Esophagus squamous epithelium (tissue), 5 donors: ENCODE results near the gene GLI2. TPM values are rescaled to one million over a fixed set of nuclear protein-coding genes. Genes with fewer than 3 reads are reported as not detected.

Experiments
- DNase-seq: peaks from one replicate; lab custom pipeline; 2025; lab: John Stamatoyannopoulos, UW
- H3K27ac ChIP-seq, 4 donors: fragments of 200-600 bp; sonication (generic); one replicate each; pipeline ENCODE4 v1.5.1; 2016 to 2019; ENCODE audit warnings: mild to moderate bottlenecking in 1 of 4
- H3K27me3 ChIP-seq, 4 donors: fragments of 200-600 bp; sonication (generic); 1 replicate in 3 of 4; 2 replicates in 1 of 4; pipeline versions ENCODE4 v1.5.1 to v1.6.0; 2017 to 2021; ENCODE audit warnings: antibody characterized with exemption in 1 of 4
- H3K36me3 ChIP-seq, 3 donors: fragments of 200-600 bp; sonication (generic); one replicate each; pipeline ENCODE4 v1.5.1; 2016 to 2019
- H3K4me1 ChIP-seq, 3 donors: fragments of 200-600 bp; sonication (generic); one replicate each; pipeline ENCODE4 v1.5.1; 2017 to 2019
- H3K4me3 ChIP-seq, 4 donors: fragments of 200-600 bp; sonication (generic); 1 replicate in 3 of 4; 2 replicates in 1 of 4; pipeline ENCODE4 v1.5.1; 2016 to 2019; ENCODE audit warnings: mild to moderate bottlenecking in 2 of 4, moderate library complexity in 1 of 4
- H3K9me3 ChIP-seq, 3 donors: fragments of 200-600 bp; sonication (generic); one replicate each; pipeline ENCODE4 v1.5.1; 2016 to 2019
- POLR2A ChIP-seq, 4 donors: fragments of 450-650 bp; IDR thresholded peaks; one replicate each; pipeline ENCODE4 v1.6.1; 2017; ENCODE audit warnings: antibody characterized with exemption in 4 of 4, mild to moderate bottlenecking in 4 of 4, moderate library complexity in 3 of 4
- WGBS, 2 donors: methylation state at CpG; one replicate each; pipeline ENCODE4 v1.1.5; 2018; 5-methylcytosine and 5-hydroxymethylcytosine counted together
- intact Hi-C: fragments of 100-400 bp; cut with DNase I; formaldehyde crosslinking; loops from one replicate; pipeline ENCODE4 v1.15.0; 2022
- total RNA-seq, 4 donors: library from RNA; depleted of rRNA; stranded (reverse); fragments of >200 nt; gene quantifications; one replicate each; pipeline ENCODE4 v1.1.0, GENCODE V29; 2016
- TF ChIP-seq, protein P1 (sequence below), 6 experiments: fragments of 450-650 bp in 4 of 6; fragments of 200-600 bp in 2 of 6; sonication (generic) in 2 of 6; IDR thresholded peaks; one replicate each; pipeline ENCODE4 v1.5.1; 2016 to 2019; ENCODE audit warnings: antibody characterized with exemption in 6 of 6, mild to moderate bottlenecking in 4 of 6, moderate library complexity in 4 of 6
- donor health status: DM: yes; HTN: yes; CAD: no.

Gene GLI2
- total RNA-seq, 4 donors from 2014 or later, result 1.1 to 2.7 (median 1.9) TPM

- TF ChIP-seq, protein P1, sequence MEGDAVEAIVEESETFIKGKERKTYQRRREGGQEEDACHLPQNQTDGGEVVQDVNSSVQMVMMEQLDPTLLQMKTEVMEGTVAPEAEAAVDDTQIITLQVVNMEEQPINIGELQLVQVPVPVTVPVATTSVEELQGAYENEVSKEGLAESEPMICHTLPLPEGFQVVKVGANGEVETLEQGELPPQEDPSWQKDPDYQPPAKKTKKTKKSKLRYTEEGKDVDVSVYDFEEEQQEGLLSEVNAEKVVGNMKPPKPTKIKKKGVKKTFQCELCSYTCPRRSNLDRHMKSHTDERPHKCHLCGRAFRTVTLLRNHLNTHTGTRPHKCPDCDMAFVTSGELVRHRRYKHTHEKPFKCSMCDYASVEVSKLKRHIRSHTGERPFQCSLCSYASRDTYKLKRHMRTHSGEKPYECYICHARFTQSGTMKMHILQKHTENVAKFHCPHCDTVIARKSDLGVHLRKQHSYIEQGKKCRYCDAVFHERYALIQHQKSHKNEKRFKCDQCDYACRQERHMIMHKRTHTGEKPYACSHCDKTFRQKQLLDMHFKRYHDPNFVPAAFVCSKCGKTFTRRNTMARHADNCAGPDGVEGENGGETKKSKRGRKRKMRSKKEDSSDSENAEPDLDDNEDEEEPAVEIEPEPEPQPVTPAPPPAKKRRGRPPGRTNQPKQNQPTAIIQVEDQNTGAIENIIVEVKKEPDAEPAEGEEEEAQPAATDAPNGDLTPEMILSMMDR (IDR thresholded peaks at IDR 0.05), result no peak
- TF ChIP-seq POLR2A (IDR thresholded peaks at IDR 0.05), result no peak
- Histone ChIP-seq H3K36me3 (no peaks in the 10 kb centered on the region), H3K4me3 (peak overlapping the region; percentile 35 to 77 (median 52)), H3K27me3 (peaks cover 0 to 96% (median 5%) of the 10 kb centered on the region in 4 donors), H3K4me1 (peaks cover 20 to 58% (median 25%) of the 10 kb centered on the region in 3 donors), H3K27ac (peak overlapping the region in 3 of 4 donors; percentile 80 to 82 (median 82)), H3K9me3 (no peaks in the 10 kb centered on the region)
- intact Hi-C loops, result no loop called here
- DNase-seq, result no peak
- 15 to 22% methylated on average over 6 to 34 of the region's 40 CpGs for WGBS, 2 donors
Measured at GRCh38 chr2:120734930-120735651, 577 bp upstream of the GLI2 start.

- DNase-seq, result no peak
- TF ChIP-seq POLR2A (IDR thresholded peaks at IDR 0.05), result no peak
- TF ChIP-seq, protein P1 (IDR thresholded peaks at IDR 0.05), result no peak
- intact Hi-C loops, result no loop called here
- Histone ChIP-seq H3K27ac (peak overlapping the region; percentile 68 to 82 (median 81)), H3K9me3 (no peaks in the 10 kb centered on the region), H3K36me3 (no peaks in the 10 kb centered on the region), H3K4me1 (peaks cover 20 to 63% (median 25%) of the 10 kb centered on the region in 3 donors), H3K27me3 (peaks cover 0 to 96% (median 10%) of the 10 kb centered on the region in 4 donors), H3K4me3 (peak overlapping the region; percentile 35 to 77 (median 52))
- 0% methylated on average over 8 of the region's 38 CpGs; no CpG with 5 or more reads in 1 of the 2 donors for WGBS, 2 donors
Measured at GRCh38 chr2:120736202-120736623, 545 bp downstream of the GLI2 start.

DNA sequence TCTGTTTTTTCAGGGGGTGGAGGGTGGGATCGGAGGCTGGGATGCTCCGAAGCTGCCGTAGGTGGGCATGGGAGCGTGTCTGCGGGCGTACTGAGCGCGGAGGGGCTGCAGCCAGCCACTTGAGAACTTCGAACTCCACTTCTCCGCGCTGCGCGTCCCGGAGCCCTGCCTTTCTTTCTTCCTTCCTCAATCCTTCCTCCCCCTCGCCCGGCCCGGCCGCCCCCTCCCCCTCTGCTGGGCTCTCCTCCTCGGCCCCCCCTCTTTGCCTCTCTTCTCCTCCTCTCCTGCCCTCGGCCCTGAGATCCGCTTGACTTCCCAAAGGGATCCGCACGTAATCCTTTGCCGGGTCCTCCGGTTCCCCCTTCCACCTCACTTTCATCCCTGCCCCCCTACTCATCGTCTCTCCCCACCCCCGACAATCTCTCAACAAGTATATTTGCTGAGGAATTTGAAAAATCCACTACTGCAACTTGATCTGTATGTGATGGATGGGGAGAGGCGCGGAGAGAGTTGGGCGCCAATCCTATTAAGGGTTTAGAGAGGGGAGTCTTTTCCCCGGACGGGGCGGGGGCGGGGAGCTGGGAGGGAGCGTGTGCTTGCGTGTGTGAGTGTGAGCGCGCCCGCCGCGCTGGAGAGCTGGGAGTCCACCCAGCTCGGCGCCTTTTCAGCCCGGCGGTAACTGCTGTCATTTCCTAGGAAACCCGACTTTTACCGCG, 1.1 kb downstream of the GLI2 start:
- WGBS, 2 donors, result 2 to 3% methylated on average over 12 to 15 of the region's 48 CpGs

DNA sequence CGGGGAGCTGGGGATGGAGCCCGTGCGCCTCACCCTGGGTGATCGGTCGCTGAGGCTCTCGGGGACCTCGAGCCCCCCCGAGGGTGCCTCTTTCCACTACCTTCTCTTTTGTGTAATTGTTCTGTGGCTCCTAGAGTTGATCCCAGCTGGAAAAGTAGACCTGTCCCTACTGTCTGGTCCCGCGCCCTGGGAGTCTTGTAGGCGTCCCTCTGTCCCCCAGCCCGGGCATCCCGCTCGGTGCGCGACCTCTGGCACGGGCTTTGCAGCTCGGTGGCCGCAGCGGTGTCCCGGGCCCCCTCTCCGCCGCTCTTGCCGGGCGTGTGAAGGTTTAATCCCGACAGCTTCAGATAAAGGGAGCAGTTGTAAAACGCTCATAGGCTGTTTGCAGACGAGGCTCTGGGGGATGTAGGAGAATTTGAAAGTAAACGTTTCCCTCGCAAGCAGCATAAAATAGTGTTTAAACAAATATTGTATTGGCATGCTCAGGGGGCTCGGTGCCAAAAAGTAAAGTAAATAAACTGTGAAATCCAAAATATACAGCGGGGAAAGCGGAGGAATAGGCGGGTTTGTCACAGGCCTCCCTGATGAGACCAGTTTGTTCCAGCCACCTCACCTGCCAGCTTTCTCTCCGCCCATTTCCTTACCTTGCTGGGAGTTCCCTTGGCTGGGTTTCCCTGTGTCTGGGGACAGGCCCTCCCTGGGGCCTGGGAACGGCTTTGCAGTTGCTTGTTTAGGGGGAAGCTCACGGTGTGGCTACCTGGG, 1.9 kb downstream of the GLI2 start:
- Histone ChIP-seq H3K4me1 (peaks cover 20 to 71% (median 25%) of the 10 kb centered on the region in 3 donors), H3K36me3 (no peaks in the 10 kb centered on the region), H3K4me3 (peak overlapping the region; percentile 35 to 77 (median 52)), H3K27ac (peak overlapping the region; percentile 68 to 82 (median 81)), H3K27me3 (peaks cover 2 to 98% (median 13%) of the 10 kb centered on the region in 4 donors), H3K9me3 (no peaks in the 10 kb centered on the region)
- TF ChIP-seq, protein P1 (IDR thresholded peaks at IDR 0.05), result no peak
- no peak for TF ChIP-seq POLR2A (IDR thresholded peaks at IDR 0.05)
- intact Hi-C loops, result no loop called here
- DNase-seq, result no peak
- WGBS, 2 donors, result 8 to 12% methylated on average over 12 to 29 of the region's 37 CpGs

More for the DNA sequence above, 1.1 kb downstream of the GLI2 start:
- peak overlapping the region; percentile 68 to 82 (median 81) for H3K27ac ChIP-seq
- H3K4me1 ChIP-seq, result peaks cover 20 to 68% (median 25%) of the 10 kb centered on the region in 3 donors
- H3K4me3 ChIP-seq, result peak overlapping the region; percentile 35 to 77 (median 52)
- no peaks in the 10 kb centered on the region for H3K9me3 ChIP-seq
- H3K27me3 ChIP-seq, result peaks cover 1 to 96% (median 11%) of the 10 kb centered on the region in 4 donors
- H3K36me3 ChIP-seq, result no peaks in the 10 kb centered on the region
- no peak for DNase-seq
- intact Hi-C loops, result no loop called here
- TF ChIP-seq, protein P1 (IDR thresholded peaks at IDR 0.05), result no peak
- no peak for TF ChIP-seq POLR2A (IDR thresholded peaks at IDR 0.05)
